SK-N-DZ (cell line): ENCODE results near the gene STAB1.
"Not testable (repeated sequence)": the region's sequence is repeated elsewhere in the genome, so short reads cannot be mapped to it uniquely, and the experiment has no call there.

Experiments used
- DNase-seq: peaks from one replicate; pipeline ENCODE4 v3.0.0-alpha.2; 2015; ENCODE audit warnings: low spot score

Gene STAB1

DNA sequence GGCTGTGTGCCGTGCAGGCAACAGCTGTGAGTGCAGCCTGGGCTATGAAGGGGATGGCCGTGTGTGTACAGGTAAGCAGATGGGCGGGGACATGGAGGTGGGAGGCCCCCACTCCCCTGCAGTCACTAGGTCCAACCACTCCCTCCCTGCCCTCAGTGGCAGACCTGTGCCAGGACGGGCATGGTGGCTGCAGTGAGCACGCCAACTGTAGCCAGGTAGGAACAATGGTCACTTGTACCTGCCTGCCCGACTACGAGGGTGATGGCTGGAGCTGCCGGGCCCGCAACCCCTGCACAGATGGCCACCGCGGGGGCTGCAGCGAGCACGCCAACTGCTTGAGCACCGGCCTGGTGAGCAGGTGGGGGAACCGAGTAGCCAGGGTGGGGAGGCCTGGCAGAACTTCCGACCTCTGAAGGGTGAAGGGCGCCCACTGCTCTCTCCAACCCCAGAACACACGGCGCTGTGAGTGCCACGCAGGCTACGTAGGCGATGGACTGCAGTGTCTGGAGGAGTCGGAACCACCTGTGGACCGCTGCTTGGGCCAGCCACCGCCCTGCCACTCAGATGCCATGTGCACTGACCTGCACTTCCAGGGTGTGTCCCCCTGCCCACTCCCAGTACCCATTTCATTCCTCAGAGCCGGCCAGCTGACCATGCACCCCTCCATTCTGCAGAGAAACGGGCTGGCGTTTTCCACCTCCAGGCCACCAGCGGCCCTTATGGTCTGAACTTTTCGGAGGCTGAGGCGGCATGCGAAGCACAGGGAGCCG is 26.9 kb downstream of the STAB1 start:
- DNase-seq = no peak

DNA sequence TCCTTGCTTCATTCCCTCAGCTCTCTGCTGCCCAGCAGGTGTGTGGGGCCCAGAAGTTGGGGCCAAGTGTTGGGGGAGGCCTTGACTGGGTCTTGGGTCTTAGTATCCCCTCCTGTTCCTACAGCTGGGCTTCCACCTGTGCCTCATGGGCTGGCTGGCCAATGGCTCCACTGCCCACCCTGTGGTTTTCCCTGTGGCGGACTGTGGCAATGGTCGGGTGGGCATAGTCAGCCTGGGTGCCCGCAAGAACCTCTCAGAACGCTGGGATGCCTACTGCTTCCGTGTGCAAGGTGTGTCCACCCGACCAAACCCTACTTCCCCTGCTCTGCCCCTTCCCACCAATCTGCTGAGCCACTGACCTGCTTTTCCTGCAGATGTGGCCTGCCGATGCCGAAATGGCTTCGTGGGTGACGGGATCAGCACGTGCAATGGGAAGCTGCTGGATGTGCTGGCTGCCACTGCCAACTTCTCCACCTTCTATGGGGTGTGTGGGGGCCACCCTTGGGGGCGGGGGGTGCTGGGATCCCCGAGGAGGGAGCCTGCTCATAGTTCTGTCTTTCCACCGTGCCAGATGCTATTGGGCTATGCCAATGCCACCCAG is 27.6 kb downstream of the STAB1 start:
- no peak for DNase-seq

DNA sequence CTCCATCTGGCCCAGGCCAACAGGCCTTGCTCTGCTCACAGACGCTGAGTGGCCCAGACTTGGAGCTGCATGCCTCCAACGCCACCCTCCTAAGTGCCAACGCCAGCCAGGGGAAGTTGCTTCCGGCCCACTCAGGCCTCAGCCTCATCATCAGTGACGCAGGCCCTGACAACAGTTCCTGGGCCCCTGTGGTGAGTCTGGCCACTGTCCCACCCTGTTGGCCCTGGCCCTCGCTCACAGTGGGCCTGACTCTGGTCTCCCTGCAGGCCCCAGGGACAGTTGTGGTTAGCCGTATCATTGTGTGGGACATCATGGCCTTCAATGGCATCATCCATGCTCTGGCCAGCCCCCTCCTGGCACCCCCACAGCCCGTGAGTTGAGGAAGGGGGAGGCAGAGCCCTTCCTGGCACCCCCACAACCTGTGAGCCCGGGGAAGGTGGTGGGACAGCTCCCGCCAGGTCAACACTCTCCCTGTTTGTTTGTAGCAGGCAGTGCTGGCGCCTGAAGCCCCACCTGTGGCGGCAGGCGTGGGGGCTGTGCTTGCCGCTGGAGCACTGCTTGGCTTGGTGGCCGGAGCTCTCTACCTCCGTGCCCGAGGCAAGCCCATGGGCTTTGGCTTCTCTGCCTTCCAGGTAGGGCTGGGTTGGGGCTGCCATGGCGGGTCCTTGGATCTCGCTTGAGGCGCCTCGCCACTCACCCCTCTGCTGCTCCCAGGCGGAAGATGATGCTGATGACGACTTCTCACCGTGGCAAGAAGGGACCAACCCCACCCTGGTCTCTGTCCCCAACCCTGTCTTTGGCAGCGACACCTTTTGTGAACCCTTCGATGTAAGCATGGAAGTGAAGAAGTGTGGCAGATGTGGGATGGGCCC is 28.5 kb downstream of the STAB1 start:
- DNase-seq = no peak

DNA sequence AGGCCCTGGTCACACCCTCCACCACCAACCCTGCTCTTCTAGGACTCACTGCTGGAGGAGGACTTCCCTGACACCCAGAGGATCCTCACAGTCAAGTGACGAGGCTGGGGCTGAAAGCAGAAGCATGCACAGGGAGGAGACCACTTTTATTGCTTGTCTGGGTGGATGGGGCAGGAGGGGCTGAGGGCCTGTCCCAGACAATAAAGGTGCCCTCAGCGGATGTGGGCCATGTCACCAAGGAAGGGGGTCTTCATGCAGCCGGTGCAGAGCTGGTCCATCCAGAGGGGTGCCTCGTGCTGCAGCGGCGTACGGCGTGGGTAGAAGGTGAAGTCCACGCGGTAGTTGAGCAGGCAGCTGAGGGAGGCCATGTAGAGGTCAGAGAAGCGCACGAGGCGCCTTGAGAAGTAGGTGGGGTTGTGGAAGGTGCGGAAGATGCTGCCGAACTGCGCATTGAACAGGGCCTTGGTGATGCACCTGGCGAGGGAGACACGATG is 29.2 kb downstream of the STAB1 start:
- no peak for DNase-seq

DNA sequence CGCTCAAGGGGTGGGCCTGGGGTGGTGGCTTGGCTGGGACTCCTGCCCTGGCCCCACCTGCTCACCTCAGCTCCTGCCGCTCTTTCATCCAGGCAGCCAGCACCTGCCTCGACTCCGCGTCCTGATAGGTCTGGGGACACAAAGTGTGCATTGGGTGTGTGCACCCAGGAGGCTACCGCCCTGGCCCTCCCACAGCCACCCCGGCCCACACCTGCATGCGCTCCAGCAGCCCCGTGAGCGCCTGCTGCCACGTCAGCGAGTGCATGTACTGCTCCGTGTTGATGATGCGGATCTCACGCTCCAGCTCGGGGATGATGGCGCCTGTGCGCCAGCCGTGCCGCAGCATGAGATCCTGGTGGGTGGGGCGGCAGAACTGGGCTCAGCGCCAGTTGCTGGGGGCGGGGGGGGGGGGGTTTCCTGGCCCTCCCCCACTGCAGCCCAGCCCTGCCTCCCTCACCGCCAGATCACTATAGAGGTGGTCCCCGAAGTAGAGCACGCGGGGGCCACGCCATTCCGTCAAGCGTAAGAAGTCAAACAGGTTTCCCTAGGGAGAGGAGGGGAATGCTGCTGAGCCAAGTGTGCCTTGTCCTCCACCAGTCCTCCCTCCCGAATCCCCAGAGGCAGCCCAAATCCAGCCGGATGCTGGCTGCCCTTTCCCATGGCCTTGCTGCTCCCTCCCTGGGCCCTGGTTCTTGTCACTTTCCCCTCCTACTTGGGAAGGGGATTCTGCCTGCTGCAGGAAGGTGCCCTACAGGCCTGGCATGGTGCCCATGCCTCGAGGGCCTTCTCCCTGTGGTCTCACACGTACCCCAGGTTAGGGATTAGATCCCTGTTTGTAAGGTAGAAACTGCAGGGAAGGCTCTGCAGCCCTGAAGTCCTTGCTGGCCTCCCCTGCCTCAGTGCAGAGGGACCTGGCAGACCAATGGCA is 29.9 kb downstream of the STAB1 start:
- DNase-seq = no peak

DNA sequence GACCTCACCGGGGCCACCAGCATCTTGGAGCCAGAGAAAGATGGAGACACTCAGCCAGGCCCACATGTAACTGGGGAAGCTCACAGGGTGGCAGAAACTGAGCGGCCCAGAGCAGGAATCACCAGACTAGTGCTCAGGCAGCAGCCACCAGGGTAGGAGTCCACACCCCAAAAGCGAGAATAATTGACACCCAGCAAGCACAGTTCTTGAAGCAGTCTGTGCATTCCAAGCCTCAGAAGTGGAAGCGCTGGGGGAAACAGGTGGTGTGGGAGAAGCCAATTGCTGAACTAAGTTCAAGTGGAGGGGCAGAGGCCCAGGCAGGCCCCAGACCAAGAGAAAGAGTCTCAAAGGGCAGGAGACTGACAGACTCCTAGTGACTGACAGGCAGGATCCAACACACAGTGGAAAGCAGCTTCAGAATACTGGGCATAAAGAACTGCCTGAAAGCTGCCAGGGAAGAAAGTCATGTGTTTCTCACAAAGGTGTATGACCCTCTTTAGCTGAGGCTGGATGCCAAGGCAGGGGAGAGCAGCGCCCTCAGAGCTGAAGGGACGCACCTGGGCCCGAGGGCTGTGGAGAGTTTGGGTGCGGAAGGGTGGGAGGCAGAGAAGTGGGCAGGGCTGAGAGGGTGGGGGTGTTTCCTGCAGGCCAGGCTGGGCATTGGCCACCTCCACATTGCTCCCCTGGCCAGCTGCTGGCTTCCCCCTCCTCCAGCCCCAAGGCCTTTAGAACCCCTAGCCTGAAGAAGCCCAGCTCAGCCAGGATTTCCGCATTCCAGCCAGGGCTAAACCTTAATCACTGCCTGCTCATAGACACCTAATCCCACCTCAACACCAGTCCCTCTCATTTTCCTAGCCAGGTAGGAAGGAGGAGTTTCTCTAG is 30.8 kb downstream of the STAB1 start:
- DNase-seq = no peak

DNA sequence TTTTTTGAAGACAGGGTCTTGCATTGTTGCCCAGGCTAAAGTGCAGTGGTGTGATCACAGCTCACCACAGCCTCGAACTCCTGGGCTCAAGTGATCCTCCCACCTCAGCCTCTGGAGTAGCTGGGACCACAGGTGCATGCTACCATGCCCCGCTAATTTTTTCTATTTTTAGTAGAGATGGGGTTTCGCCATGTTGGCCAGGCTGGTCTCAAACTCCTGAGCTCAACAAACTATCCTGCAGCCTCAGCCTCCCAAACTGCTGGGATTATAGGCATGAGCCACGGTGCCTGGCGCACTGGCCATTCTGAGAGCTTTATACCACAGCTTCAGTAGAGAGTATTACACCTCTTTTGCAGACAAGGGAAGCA is 31.5 kb downstream of the STAB1 start:
- not testable (repeated sequence) for DNase-seq

DNA sequence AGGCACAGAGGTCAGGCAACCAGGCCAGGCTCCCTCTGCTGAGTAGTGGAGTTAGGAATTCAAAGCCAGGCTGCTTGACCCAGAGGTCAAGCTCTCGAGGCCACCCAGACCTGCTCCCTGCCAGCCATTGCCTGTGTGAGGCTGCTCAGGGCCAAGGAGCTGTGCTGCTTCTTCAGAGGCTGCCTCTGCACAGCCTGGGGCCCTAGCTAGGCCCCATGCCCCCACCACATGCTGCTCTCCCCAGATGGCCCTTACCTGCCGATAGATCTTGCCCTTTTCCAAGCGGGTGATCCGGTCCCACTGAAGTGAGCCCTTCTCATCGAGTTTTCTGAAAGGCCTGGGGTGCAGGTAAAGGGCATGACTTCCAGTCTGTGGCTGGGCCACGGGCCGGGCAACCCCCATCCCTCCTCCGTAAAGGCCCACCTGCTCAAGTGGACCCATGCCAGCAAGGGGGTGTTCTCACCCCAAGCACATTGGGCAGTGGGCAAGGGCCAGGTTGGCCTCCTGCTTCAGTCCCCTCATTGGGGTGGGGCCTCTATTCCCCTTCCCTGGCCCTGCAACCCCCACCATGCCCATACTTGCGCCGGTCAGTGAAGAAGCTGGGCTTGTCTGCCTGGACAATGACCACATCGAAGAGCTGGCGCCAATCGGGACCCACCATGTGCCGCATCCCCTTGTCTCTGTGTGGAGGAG is 32.0 kb downstream of the STAB1 start:
- DNase-seq = no peak

DNA sequence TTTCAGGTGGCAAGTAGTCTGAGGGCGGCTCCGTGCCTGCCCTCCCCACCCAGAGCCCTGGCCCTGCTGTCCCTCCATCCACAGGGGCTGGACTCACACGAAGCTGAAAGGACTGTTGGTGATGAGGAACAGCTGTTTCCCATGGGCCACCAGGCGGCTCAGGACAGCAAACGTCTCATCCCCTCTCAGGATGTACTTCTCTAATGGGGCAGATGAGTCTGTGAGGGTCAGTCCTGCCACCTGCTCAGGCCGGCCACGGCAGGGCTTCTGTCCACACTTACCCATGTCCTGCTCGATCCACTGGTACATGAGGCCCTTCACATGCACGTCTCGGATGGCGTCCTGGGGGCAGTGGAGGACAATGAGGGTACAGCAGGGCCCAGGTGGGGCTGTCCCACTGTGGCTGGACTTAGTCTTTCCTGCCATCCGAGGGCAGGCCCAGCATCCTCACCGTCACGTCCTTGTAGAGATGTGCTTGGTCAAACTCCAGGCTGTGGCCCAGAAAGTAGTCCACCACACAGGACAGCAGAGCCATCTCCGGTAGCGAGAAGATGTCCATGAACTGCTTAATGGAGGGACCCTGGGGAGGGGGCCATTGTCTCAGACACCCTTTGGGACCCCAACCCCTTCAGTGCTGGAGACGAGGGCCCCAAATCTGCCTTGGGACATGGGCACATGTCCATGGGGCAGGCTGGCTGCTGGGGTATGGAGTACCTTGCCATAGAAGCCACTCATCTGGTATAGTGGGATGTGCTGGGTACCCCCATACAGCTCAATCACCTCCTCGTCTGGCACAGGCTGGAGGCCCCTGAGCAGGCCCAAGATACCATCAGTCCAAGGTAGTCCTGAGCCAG is 32.8 kb downstream of the STAB1 start:
- no peak for DNase-seq

DNA sequence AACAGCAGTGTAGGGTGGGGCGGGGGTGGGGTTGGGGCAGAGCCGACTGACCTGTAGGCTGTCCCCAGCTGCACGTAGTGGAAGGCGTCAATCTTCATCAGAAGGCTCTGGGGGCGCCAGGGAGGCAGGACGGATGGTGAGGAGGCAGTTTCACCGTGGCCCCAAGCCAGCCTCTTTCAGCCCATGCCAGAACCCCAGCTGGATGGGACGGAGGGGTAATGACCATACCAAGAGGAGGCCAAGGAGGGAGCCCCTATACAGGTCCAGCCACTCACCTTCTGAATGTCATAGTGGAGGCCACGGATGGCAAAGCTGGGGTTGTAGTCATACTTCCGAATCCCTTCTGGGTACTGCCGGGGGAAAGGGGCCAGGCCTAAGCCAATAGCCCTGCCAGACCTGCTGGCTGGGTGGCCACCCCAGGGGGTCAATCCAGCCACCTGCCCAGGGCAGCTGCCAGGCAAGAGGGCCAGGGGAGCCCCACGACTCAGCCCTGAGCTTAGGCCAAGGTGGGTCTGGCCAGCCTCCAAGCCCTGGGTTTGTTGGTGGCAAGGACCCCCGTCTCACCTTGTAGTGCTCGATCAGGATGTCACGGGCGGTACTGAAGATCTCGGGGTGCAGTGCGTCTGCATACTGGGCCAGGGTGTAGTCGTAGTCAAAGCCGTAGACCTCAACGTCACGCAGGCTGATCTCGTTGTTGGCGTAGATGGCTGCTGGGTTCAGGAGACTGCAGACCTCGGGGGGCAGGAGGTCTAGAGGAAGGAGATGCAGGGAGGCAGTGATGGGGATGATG is 33.6 kb downstream of the STAB1 start:
- no peak for DNase-seq

DNA sequence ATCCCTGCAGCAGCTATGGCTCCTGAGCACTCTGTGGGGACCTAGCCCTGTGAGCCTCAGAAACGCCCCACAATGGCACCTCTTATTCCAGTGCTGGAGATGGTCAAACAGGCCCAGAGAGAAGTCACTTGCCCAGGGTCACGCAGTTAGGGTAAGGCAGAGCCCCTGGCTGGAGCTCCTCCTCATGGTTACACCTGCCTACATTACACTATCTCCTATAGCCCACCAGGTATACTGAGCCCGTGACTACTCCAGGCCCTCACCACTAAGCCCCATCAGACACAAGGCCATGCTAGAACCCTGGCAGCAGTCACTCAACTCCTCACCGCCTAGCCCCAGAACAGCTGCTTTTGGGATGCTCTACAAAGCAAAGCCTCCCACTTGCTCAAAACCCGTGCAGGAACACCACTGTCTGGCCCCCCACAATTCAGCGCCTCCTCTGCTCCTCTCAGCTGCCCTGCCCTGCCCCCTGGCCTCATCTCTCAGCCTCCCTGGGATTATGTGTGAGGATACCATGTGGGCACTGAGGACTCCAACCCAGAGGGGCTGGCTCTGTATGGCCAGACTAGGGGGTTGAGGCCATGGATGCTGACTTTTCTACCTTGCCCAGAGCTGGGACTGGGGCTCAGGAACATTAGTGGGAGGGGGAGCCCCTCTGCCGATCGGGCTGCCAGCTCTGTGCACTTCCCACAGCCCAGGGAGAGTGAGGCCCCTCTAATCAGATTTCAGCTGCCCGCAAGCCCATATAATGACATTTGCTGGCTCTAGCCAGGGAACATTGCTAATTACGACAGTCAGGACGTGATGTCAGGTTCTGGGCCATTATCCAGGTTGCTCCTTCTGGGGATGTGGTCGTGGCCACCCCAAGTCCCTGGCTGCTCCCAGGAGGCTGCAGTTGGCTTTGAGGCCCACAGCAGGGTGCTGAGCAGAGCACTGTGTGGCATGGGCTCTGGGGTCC is 34.5 kb downstream of the STAB1 start:
- peak; percentile 90 for DNase-seq

DNA sequence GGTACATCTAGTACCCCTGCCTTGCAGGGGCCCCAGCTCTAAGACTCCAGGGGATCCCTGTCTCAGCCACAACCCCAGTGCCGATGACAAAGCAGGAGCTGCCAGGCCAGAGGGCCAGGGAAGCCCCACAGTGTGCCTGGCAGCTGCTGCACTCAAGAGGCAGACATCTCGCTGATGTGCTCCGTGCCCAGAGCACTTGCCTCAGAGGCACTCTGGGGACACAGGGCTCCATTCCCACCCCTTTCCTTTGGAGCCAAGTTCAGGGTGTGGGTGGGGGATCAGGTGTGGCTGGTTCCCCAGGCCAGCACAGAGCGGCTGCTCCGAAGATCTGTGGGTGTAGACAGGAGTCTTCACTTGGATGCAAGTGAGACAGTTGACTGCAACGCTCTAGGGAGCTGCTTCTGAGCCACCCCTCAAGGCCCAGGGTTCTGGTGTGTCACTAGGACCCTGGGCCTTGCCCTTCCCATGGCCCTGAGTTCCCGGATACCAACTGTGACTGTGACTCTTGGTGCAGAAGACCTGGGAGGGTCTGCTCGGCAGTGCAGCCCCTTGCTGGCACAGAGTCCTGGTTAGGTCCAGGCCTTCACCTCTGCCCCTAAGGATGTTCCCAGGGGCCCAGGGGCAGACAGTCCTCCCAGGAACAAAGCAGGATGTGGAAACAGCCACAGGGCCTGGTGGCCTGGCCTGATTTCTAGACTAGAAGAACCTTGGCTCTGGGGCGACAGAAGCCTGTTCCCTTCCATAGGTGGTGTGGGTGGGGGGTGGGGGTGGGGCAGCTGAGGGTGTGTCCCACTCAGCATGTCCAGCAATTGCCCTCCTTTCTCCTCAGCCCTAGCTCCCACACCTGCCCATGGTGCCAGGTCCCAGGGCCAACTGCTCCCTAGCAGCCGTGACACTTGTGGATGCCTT is 36.0 kb downstream of the STAB1 start:
- no peak for DNase-seq

DNA sequence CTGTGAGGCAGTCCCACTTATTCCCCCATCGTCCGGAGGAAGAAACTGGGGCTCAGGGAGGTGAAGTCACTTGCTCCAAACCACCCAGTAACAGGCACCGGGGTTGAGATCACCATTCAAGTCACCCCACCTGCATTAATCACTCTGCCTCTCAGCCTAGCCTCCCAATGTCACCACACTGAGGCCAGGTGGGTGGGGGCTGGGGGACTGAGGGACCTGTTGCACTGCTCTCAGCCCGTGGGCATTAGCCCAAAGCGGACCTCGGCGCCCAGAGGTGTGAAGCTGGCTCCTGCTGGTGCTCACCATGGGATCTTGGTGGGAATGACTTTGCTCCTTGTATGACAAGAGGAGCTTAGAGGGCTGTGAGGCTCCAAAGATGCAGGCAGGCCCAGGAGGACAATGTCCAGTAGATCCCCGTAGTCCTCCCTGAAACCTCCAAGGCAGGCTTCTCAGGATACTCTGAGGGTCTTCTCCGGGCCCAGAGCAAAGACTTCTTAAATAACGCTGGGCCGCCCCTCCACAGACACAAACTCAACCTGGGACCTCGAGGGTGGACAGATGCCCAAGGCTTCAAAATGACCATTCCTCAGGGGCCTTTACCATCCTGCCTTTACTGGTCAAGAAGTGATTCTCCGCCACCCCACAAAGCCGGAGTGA is 36.9 kb downstream of the STAB1 start:
- DNase-seq = no peak

DNA sequence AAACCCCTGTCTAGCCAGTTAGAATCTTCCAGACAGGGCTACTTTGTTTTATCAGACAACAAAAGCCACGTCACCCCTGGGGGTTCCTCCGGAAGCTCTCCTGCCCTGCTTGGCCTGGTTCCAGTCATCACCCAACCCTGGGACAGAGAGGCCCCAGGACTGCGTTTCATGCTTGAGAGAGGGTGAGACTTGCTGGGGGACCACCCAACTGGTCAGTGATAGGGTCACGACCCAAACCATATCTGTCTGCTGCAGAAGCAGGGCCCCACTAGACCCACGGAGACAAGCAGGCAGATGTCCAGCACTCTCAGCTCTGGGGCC is 37.3 kb downstream of the STAB1 start:
- DNase-seq = no peak
